Measurements from ENCODE around the gene ARHGAP10. TPM values are rescaled to one million over a fixed set of nuclear protein-coding genes. Genes with fewer than 3 reads are reported as not detected.

ARHGAP10 gene
- total RNA-seq, 2 donors from 2014 or later: 36.1 to 43.5 TPM

- DNase-seq (ENCODE audit: low spot score): peak; percentile 69
- Histone ChIP-seq H3K27ac (peak overlapping the region; percentile 58 to 71), H3K27me3 (no peaks in the 10 kb centered on the region), H3K36me3 (no peaks in the 10 kb centered on the region), H3K4me1 (peaks cover 0 to 93% of the 10 kb centered on the region in 2 donors), H3K4me3 (no peak overlapping the region), H3K9me3 (no peaks in the 10 kb centered on the region)
- peak in 1 of 2 donors; percentile 58 for TF ChIP-seq CTCF (IDR thresholded peaks at IDR 0.05)
These were observed 325.0 kb downstream of the ARHGAP10 start for GRCh38 chr4:148056879-148057278.

- Histone ChIP-seq H3K27ac (peak overlapping the region; percentile 42 to 71), H3K27me3 (no peaks in the 10 kb centered on the region), H3K36me3 (no peaks in the 10 kb centered on the region), H3K4me3 (no peak overlapping the region), H3K4me1 (peaks cover 0 to 93% of the 10 kb centered on the region in 2 donors), H3K9me3 (no peaks in the 10 kb centered on the region)
- TF ChIP-seq CTCF (IDR thresholded peaks at IDR 0.05): no peak
- DNase-seq (ENCODE audit: low spot score): no peak
These were observed 325.6 kb downstream of the ARHGAP10 start for GRCh38 chr4:148057516-148057915.

GRCh38 chr4:148057984-148058859 lies 326.3 kb downstream of the ARHGAP10 start:
- Histone ChIP-seq H3K27ac (peak overlapping the region; percentile 42 to 71), H3K9me3 (no peaks in the 10 kb centered on the region), H3K36me3 (peaks cover 2% of the 10 kb centered on the region), H3K4me1 (peaks cover 0 to 86% of the 10 kb centered on the region in 2 donors), H3K4me3 (no peak overlapping the region), H3K27me3 (no peaks in the 10 kb centered on the region)
- TF ChIP-seq CTCF (IDR thresholded peaks at IDR 0.05): no peak
- no peak for DNase-seq (ENCODE audit: low spot score)

GRCh38 chr4:148059617-148060180 lies 327.8 kb downstream of the ARHGAP10 start:
- Histone ChIP-seq H3K27ac (peak overlapping the region; percentile 42 to 71), H3K4me1 (peaks cover 0 to 73% of the 10 kb centered on the region in 2 donors), H3K36me3 (peaks cover 9% of the 10 kb centered on the region), H3K4me3 (no peak overlapping the region), H3K9me3 (no peaks in the 10 kb centered on the region), H3K27me3 (no peaks in the 10 kb centered on the region)
- no peak for TF ChIP-seq CTCF (IDR thresholded peaks at IDR 0.05)
- DNase-seq (ENCODE audit: low spot score): no peak

- Histone ChIP-seq H3K27me3 (no peaks in the 10 kb centered on the region), H3K9me3 (no peaks in the 10 kb centered on the region), H3K36me3 (peaks cover 9% of the 10 kb centered on the region), H3K4me1 (peaks cover 0 to 65% of the 10 kb centered on the region in 2 donors), H3K27ac (peak overlapping the region; percentile 42 to 71), H3K4me3 (no peak overlapping the region)
- no peak for TF ChIP-seq CTCF (IDR thresholded peaks at IDR 0.05)
- DNase-seq (ENCODE audit: low spot score): no peak
These were observed 328.6 kb downstream of the ARHGAP10 start for GRCh38 chr4:148060264-148061140.

Data from right atrium auricular region (tissue), 2 donors.